WERI-Rb-1 (cell line): ENCODE measurements around the gene CACNB2.

Experiments used
- DNase-seq: peaks from one replicate; pipeline ENCODE4 v3.0.0-alpha.2; 2020
- H3K27ac ChIP-seq: fragments of 250-450 bp; sonication (Bioruptor Pico); 2 replicates; pipeline ENCODE4 v1.5.1; 2020; ENCODE audit warnings: mild to moderate bottlenecking, moderate library complexity
- H3K27me3 ChIP-seq: fragments of 250-450 bp; sonication (Bioruptor Pico); 2 replicates; pipeline ENCODE4 v1.5.1; 2021; ENCODE audit warnings: mild to moderate bottlenecking, low read depth, moderate library complexity; ENCODE audit not compliant: insufficient read depth, severe bottlenecking
- H3K36me3 ChIP-seq: fragments of 250-450 bp; sonication (Bioruptor Pico); 2 replicates; pipeline ENCODE4 v1.5.1; 2020; ENCODE audit warnings: mild to moderate bottlenecking, moderate library complexity
- H3K4me3 ChIP-seq: 2 replicates; pipeline ENCODE4 v1.5.1; 2011; ENCODE audit warnings: low read depth, mild to moderate bottlenecking, control low read depth, low read length
- H3K9me3 ChIP-seq: fragments of 250-450 bp; sonication (Bioruptor Pico); 2 replicates; pipeline ENCODE4 v1.5.1; 2021; ENCODE audit warnings: mild to moderate bottlenecking, moderate library complexity; ENCODE audit not compliant: severe bottlenecking
- CTCF ChIP-seq: IDR thresholded peaks from 2 replicates; pipeline ENCODE4 v1.5.1; 2011; ENCODE audit warnings: low read depth, mild to moderate bottlenecking, control low read depth, inconsistent platforms, low read length

CACNB2 gene

GRCh38 chr10:18368273-18368672 is 228.0 kb downstream of the CACNB2 start:
- TF ChIP-seq CTCF: no peak
- no peaks in the 10 kb centered on the region for H3K9me3 ChIP-seq
- no peak overlapping the region for H3K27ac ChIP-seq
- H3K4me3 ChIP-seq: no peak overlapping the region
- H3K27me3 ChIP-seq: no peaks in the 10 kb centered on the region
- no peaks in the 10 kb centered on the region for H3K36me3 ChIP-seq
- no peak for DNase-seq

- DNase-seq: no peak
- H3K27ac ChIP-seq: no peak overlapping the region
- no peak for TF ChIP-seq CTCF
- no peaks in the 10 kb centered on the region for H3K27me3 ChIP-seq
- no peak overlapping the region for H3K4me3 ChIP-seq
- no peaks in the 10 kb centered on the region for H3K9me3 ChIP-seq
- no peaks in the 10 kb centered on the region for H3K36me3 ChIP-seq
These were observed 228.5 kb downstream of the CACNB2 start for GRCh38 chr10:18368682-18369081.

- DNase-seq: no peak
- Histone ChIP-seq H3K36me3 (no peaks in the 10 kb centered on the region), H3K27me3 (no peaks in the 10 kb centered on the region), H3K4me3 (no peak overlapping the region), H3K27ac (no peak overlapping the region), H3K9me3 (no peaks in the 10 kb centered on the region)
- no peak for TF ChIP-seq CTCF
These were observed 229.7 kb downstream of the CACNB2 start for GRCh38 chr10:18369859-18370473.

GRCh38 chr10:18376650-18377049 is 236.4 kb downstream of the CACNB2 start:
- no peak for TF ChIP-seq CTCF
- no peaks in the 10 kb centered on the region for H3K9me3 ChIP-seq

GRCh38 chr10:18377898-18378297 is 237.7 kb downstream of the CACNB2 start:
- H3K27me3 ChIP-seq: no peaks in the 10 kb centered on the region
- H3K27ac ChIP-seq: no peak overlapping the region
- H3K36me3 ChIP-seq: no peaks in the 10 kb centered on the region
- no peaks in the 10 kb centered on the region for H3K9me3 ChIP-seq
- no peak for DNase-seq
- no peak for TF ChIP-seq CTCF
- no peak overlapping the region for H3K4me3 ChIP-seq

More at GRCh38 chr10:18376650-18377049, 236.4 kb downstream of the CACNB2 start:
- Histone ChIP-seq H3K4me3 (no peak overlapping the region), H3K27me3 (no peaks in the 10 kb centered on the region), H3K27ac (no peak overlapping the region), H3K36me3 (no peaks in the 10 kb centered on the region)
- no peak for DNase-seq

GRCh38 chr10:18378766-18379165 is 238.5 kb downstream of the CACNB2 start:
- Histone ChIP-seq H3K27ac (no peak overlapping the region), H3K9me3 (no peaks in the 10 kb centered on the region), H3K4me3 (no peak overlapping the region), H3K36me3 (no peaks in the 10 kb centered on the region), H3K27me3 (no peaks in the 10 kb centered on the region)
- DNase-seq: no peak
- TF ChIP-seq CTCF: no peak
